ENCODE results near the gene PLEKHN1.
A peak's percentile ranks its signal among the peaks of the same experiment; 100 is the strongest.

Gene PLEKHN1

DNA sequence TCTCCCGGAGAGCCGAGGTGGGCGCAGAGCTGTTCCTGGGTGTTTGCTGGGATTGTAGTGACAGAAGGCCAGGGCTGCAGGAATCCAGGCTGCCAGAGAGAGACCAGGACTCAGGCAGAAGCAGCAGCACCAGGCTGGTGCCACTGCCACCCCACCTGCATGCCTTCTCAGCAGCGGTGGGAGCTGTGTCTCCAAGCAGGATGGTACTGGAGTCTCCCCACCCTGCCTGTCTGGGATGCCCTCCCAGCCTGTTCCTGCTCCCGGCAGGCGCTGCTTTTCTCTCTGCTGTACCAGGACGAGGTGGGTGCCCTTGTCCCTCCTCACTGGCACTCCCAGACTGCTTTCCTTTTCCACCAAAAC lies 38.1 kb downstream of the PLEKHN1 start:
- Histone ChIP-seq H3K4me1 (ENCODE audit: low read length) (no peaks in the 10 kb centered on the region), H3K27me3 (replicated peaks; ENCODE audit: insufficient read depth, low read length) (peaks cover 85% of the 10 kb centered on the region), H3K4me2 (ENCODE audit: low read depth, low read length) (no peak overlapping the region), H3K36me3 (replicated peaks; ENCODE audit: insufficient read depth, low read length) (no peaks in the 10 kb centered on the region), H3K9ac (ENCODE audit: low read length) (no peak overlapping the region), H3K9me2 (replicated peaks; ENCODE audit: insufficient read depth, low read length) (no peaks in the 10 kb centered on the region), H4K20me1 (ENCODE audit: insufficient read depth, low read length) (no peaks in the 10 kb centered on the region), H3F3A (ENCODE audit: insufficient read depth, low read length) (no peaks in the 10 kb centered on the region), H3K27ac (ENCODE audit: low read length) (no peak overlapping the region), H3K9me3 (replicated peaks; ENCODE audit: insufficient read depth, low read length) (no peaks in the 10 kb centered on the region), H2AFZ (ENCODE audit: low read length) (no peak overlapping the region), H3K4me3 (ENCODE audit: low read length) (no peak overlapping the region), H3K79me2 (ENCODE audit: low read length) (no peaks in the 10 kb centered on the region)
- no peak for DNase-seq
- TF ChIP-seq EZH2phosphoT487 (IDR thresholded peaks at IDR 0.05; ENCODE audit: low read length) (no peak), EZH2 (optimal IDR thresholded peaks at IDR 0.05; ENCODE audit: low read depth, low read length) (no peak)
- TF ChIP-seq, protein P1, sequence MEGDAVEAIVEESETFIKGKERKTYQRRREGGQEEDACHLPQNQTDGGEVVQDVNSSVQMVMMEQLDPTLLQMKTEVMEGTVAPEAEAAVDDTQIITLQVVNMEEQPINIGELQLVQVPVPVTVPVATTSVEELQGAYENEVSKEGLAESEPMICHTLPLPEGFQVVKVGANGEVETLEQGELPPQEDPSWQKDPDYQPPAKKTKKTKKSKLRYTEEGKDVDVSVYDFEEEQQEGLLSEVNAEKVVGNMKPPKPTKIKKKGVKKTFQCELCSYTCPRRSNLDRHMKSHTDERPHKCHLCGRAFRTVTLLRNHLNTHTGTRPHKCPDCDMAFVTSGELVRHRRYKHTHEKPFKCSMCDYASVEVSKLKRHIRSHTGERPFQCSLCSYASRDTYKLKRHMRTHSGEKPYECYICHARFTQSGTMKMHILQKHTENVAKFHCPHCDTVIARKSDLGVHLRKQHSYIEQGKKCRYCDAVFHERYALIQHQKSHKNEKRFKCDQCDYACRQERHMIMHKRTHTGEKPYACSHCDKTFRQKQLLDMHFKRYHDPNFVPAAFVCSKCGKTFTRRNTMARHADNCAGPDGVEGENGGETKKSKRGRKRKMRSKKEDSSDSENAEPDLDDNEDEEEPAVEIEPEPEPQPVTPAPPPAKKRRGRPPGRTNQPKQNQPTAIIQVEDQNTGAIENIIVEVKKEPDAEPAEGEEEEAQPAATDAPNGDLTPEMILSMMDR (IDR thresholded peaks at IDR 0.05; ENCODE audit: low read length) = no peak

DNA sequence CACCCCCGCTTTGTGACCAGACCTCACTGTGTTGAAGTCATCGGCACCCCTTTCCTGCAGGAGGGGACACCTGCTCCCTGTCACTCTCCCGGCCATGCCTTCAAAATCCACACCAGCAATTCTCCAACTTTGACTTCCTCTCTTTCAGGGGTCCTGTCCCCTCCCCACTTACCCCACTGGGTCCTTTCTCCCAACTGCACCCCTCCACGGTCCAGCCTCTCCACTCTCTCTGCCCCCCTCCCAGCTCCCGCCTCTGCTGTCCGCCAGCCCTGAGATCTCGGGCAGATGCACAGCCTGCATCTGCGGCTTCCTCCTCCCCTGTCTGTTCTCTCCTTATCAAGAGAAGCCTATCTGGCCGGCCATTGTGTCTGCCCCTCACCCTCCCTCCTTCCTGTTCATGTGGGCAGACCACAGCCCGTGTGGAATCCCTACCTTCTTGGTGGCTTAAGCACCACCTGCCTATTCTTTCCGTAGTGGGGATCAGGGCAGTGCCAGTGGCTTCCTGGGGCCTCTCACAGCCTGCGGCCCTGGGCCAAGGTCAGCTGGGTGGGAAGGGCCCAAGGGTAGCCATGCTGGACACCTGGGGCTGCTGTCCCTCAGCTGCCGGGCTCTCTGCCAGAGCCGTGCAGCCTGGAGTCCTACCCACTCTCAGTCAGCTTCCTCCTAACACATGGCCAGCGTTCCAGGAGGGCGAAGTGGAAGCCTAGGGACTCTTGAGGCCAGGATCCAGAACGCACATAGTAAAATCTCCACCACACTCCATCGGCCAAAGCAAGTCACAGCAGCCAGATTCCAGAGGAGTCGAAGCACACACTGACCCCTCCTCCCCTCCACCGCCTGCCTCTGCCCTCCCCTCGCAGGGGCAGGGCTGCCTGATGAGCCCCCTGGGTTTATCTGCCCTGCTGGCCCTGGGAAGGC lies 38.8 kb downstream of the PLEKHN1 start:
- Histone ChIP-seq H3K9me3 (replicated peaks; ENCODE audit: insufficient read depth, low read length) (no peaks in the 10 kb centered on the region), H3K79me2 (ENCODE audit: low read length) (no peaks in the 10 kb centered on the region), H3K27me3 (replicated peaks; ENCODE audit: insufficient read depth, low read length) (peaks cover 86% of the 10 kb centered on the region), H2AFZ (ENCODE audit: low read length) (no peak overlapping the region), H3K36me3 (replicated peaks; ENCODE audit: insufficient read depth, low read length) (no peaks in the 10 kb centered on the region), H4K20me1 (ENCODE audit: insufficient read depth, low read length) (no peaks in the 10 kb centered on the region), H3K4me3 (ENCODE audit: low read length) (no peak overlapping the region), H3K27ac (ENCODE audit: low read length) (no peak overlapping the region), H3F3A (ENCODE audit: insufficient read depth, low read length) (no peaks in the 10 kb centered on the region), H3K9ac (ENCODE audit: low read length) (no peak overlapping the region), H3K4me1 (ENCODE audit: low read length) (no peaks in the 10 kb centered on the region), H3K9me2 (replicated peaks; ENCODE audit: insufficient read depth, low read length) (no peaks in the 10 kb centered on the region), H3K4me2 (ENCODE audit: low read depth, low read length) (peak overlapping the region; percentile 5; the same call in 1 of the 2 replicates)
- DNase-seq = no peak
- no peak for TF ChIP-seq EZH2phosphoT487 (IDR thresholded peaks at IDR 0.05; ENCODE audit: low read length)
- TF ChIP-seq, protein P1 (IDR thresholded peaks at IDR 0.05; ENCODE audit: low read length) = no peak
- TF ChIP-seq EZH2 (optimal IDR thresholded peaks at IDR 0.05; ENCODE audit: low read depth, low read length) = no peak

DNA sequence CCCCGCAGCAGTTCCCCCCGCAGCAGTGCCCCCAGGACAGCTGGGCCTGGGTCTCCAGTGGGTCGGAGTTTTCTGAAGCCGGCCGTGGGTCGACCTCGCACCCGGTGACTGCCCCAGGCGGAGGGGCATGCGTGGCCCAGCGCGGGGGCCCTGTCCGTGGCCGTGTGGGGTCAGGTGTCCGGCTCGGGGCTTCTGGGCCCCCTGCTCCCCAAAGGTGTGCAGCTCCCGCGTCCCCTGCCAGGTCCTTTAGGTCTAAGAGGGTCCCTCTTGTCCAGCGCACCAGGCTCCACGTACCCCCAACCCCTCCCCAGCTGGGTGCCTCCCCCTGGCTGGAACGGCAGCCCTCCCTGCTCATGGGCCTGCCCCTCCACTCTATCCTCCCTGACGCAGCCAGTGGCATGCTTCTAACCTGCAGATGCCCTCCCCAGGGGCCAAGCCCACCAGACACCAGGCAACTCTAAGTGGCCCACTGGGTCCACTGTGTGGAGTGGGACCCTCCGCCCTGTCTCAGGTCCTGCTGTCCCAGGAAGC lies 39.6 kb downstream of the PLEKHN1 start:
- no peak for DNase-seq
- Histone ChIP-seq H3K4me3 (ENCODE audit: low read length) (no peak overlapping the region), H2AFZ (ENCODE audit: low read length) (no peak overlapping the region), H3K9me2 (replicated peaks; ENCODE audit: insufficient read depth, low read length) (no peaks in the 10 kb centered on the region), H3K9ac (ENCODE audit: low read length) (no peak overlapping the region), H3K79me2 (ENCODE audit: low read length) (no peaks in the 10 kb centered on the region), H3F3A (ENCODE audit: insufficient read depth, low read length) (no peaks in the 10 kb centered on the region), H3K4me1 (ENCODE audit: low read length) (no peaks in the 10 kb centered on the region), H3K27me3 (replicated peaks; ENCODE audit: insufficient read depth, low read length) (peaks cover 83% of the 10 kb centered on the region), H4K20me1 (ENCODE audit: insufficient read depth, low read length) (no peaks in the 10 kb centered on the region), H3K36me3 (replicated peaks; ENCODE audit: insufficient read depth, low read length) (no peaks in the 10 kb centered on the region), H3K27ac (ENCODE audit: low read length) (no peak overlapping the region), H3K4me2 (ENCODE audit: low read depth, low read length) (no peak overlapping the region), H3K9me3 (replicated peaks; ENCODE audit: insufficient read depth, low read length) (no peaks in the 10 kb centered on the region)
- TF ChIP-seq EZH2 (optimal IDR thresholded peaks at IDR 0.05; ENCODE audit: low read depth, low read length) = no peak
- TF ChIP-seq, protein P1 (IDR thresholded peaks at IDR 0.05; ENCODE audit: low read length) = no peak
- TF ChIP-seq EZH2phosphoT487 (IDR thresholded peaks at IDR 0.05; ENCODE audit: low read length) = no peak
